Lower leg skin (tissue), 3 donors: Measurements from ENCODE around the gene DOK5.

Experiments used
- CTCF ChIP-seq, 3 donors: fragments of 450-650 bp; IDR thresholded peaks; one replicate each; pipeline ENCODE4 v1.5.1; 2016; ENCODE audit warnings: antibody characterized with exemption in 3 of 3, mild to moderate bottlenecking in 3 of 3, moderate library complexity in 2 of 3
- POLR2A ChIP-seq, 2 donors: fragments of 450-650 bp; IDR thresholded peaks; one replicate each; pipeline ENCODE4 v1.6.1; 2016 to 2017; ENCODE audit warnings: antibody characterized with exemption in 2 of 2, mild to moderate bottlenecking in 1 of 2, moderate library complexity in 1 of 2

- no peak for TF ChIP-seq CTCF (IDR thresholded peaks at IDR 0.05)
- TF ChIP-seq POLR2A (IDR thresholded peaks at IDR 0.05) = no peak
Measured at GRCh38 chr20:54470697-54471096, 4.7 kb upstream of the DOK5 start.
